Measurements from ENCODE around the gene PRPF40A. TPM values are rescaled to one million over a fixed set of nuclear protein-coding genes. Genes with fewer than 3 reads are reported as not detected.
"Not testable (repeated sequence)": the region's sequence is repeated elsewhere in the genome, so short reads cannot be mapped to it uniquely, and the experiment has no call there.

Gene PRPF40A
- total and polyA plus RNA-seq, 8 donors: 11.3 to 185 (median 71.7) TPM

GRCh38 chr2:152740743-152741328, 23.6 kb upstream of the PRPF40A start:
- Histone ChIP-seq H3K4me1 (no peaks in the 10 kb centered on the region), H3K27me3 (no peaks in the 10 kb centered on the region), H3K36me3 (peaks cover 0 to 42% (median 29%) of the 10 kb centered on the region in 4 donors), H3K27ac (no peak overlapping the region), H3K9me3 (no peaks in the 10 kb centered on the region), H3K4me3 (no peak overlapping the region)
- 36 to 41% (median 38%) methylated on average over 2 of the region's 2 CpGs for WGBS, 5 donors
- intact Hi-C loops (cut with DNase I; ENCODE audit: low total_unique reads): no loop called here
- peak in 1 of 2 donors; percentile 70 for DNase-seq
- no peak for TF ChIP-seq EP300 (IDR thresholded peaks at IDR 0.05)
- peak in 5 of 7 experiments; percentile 53 to 81 (median 70) for TF ChIP-seq CTCF (IDR thresholded peaks at IDR 0.05)

- WGBS, 5 donors: 90 to 100% (median 93%) methylated on average over 1 of the region's 1 CpG
- H3K27me3 ChIP-seq; H3K9me3 ChIP-seq; H3K4me3 ChIP-seq; DNase-seq; H3K27ac ChIP-seq; H3K4me1 ChIP-seq; intact Hi-C loops (cut with DNase I; ENCODE audit: low total_unique reads): not testable (repeated sequence)
- peaks cover 0 to 42% (median 37%) of the 10 kb centered on the region in 4 donors for H3K36me3 ChIP-seq
Observed at GRCh38 chr2:152739705-152740104, 22.4 kb upstream of the PRPF40A start.

- no peak for DNase-seq
- H3K27ac ChIP-seq: no peak overlapping the region
- peaks cover 0 to 42% (median 37%) of the 10 kb centered on the region in 4 donors for H3K36me3 ChIP-seq
- TF ChIP-seq CTCF (IDR thresholded peaks at IDR 0.05) (no peak), EP300 (IDR thresholded peaks at IDR 0.05) (no peak), POLR2A (IDR thresholded peaks at IDR 0.05) (no peak), POLR2AphosphoS5 (IDR thresholded peaks at IDR 0.05) (no peak)
- H3K27me3 ChIP-seq: no peaks in the 10 kb centered on the region
- H3K4me3 ChIP-seq: no peak overlapping the region
- H3K4me1 ChIP-seq: no peaks in the 10 kb centered on the region
- WGBS, 5 donors: 95 to 98% (median 96%) methylated on average over 2 of the region's 2 CpGs
- no peaks in the 10 kb centered on the region for H3K9me3 ChIP-seq
- intact Hi-C loops (cut with DNase I; ENCODE audit: low total_unique reads): no loop called here
Observed at GRCh38 chr2:152738438-152738837, 21.2 kb upstream of the PRPF40A start.

GRCh38 chr2:152737509-152737908, 20.2 kb upstream of the PRPF40A start:
- intact Hi-C loops (cut with DNase I; ENCODE audit: low total_unique reads): not testable (repeated sequence)
- 89 to 100% (median 93%) methylated on average over 1 of the region's 1 CpG for WGBS, 5 donors

GRCh38 chr2:152730591-152731333, 13.5 kb upstream of the PRPF40A start:
- H3K4me3 ChIP-seq: no peak overlapping the region
- H3K4me1 ChIP-seq: peaks cover 0 to 12% (median 2%) of the 10 kb centered on the region in 4 donors
- H3K9me3 ChIP-seq: no peaks in the 10 kb centered on the region
- peaks cover 0 to 15% (median 7%) of the 10 kb centered on the region in 4 donors for H3K36me3 ChIP-seq
- no peaks in the 10 kb centered on the region for H3K27me3 ChIP-seq
- no peak overlapping the region for H3K27ac ChIP-seq
- no peak for TF ChIP-seq POLR2A (IDR thresholded peaks at IDR 0.05)
- TF ChIP-seq POLR2AphosphoS5 (IDR thresholded peaks at IDR 0.05): no peak
- TF ChIP-seq EP300 (IDR thresholded peaks at IDR 0.05): no peak
- no peak for TF ChIP-seq CTCF (IDR thresholded peaks at IDR 0.05)
- 41 to 72% (median 53%) methylated on average over 1 of the region's 1 CpG for WGBS, 5 donors
- DNase-seq: peak in 1 of 2 donors; percentile 10
- intact Hi-C loops (cut with DNase I; ENCODE audit: low total_unique reads): no loop called here

More at GRCh38 chr2:152737509-152737908, 20.2 kb upstream of the PRPF40A start:
- not testable (repeated sequence) for H3K9me3 ChIP-seq, H3K27me3 ChIP-seq, H3K4me3 ChIP-seq, H3K27ac ChIP-seq, H3K4me1 ChIP-seq
- peak in 1 of 2 donors; percentile 15 for DNase-seq
- H3K36me3 ChIP-seq: peaks cover 0 to 42% (median 37%) of the 10 kb centered on the region in 4 donors

All from stomach (tissue), 9 donors.